ENCODE measurements around the gene CCDC149. TPM values are rescaled to one million over a fixed set of nuclear protein-coding genes. Genes with fewer than 3 reads are reported as not detected.

Gene CCDC149
- total RNA-seq, 1 experiment from 2014 or later, result 0.95 TPM

GRCh38 chr4:24835696-24836095 is 77.1 kb downstream of the CCDC149 start:
- Mint-ChIP-seq H3K4me1 (ENCODE audit: low read depth, unreplicated experiment) (no peaks in the 10 kb centered on the region), H3K36me3 (ENCODE audit: insufficient read depth, unreplicated experiment) (no peaks in the 10 kb centered on the region), H3K27ac (ENCODE audit: unreplicated experiment) (no peak overlapping the region), H3K27me3 (ENCODE audit: insufficient read depth, unreplicated experiment) (no peaks in the 10 kb centered on the region), H3K9me3 (ENCODE audit: unreplicated experiment) (no peaks in the 10 kb centered on the region), H3K4me3 (ENCODE audit: unreplicated experiment) (no peak overlapping the region)
- H3K4me3 ChIP-seq (ENCODE audit: low read depth, low read length), result no peak overlapping the region
- no peak for DNase-seq
- H3K4me1 ChIP-seq, result no peaks in the 10 kb centered on the region
- no TSS peak for BruUV-seq (replicated peaks)
- H3K27me3 ChIP-seq (replicated peaks; ENCODE audit: control insufficient read depth, insufficient read depth, low read length), result no peaks in the 10 kb centered on the region
- ChIA-PET CTCF (no interaction called here), POLR2A (no interaction called here)
- H3K9me3 ChIP-seq, result no peaks in the 10 kb centered on the region; the same call in 1 of the 2 replicates
- intact Hi-C loops (cut with micrococcal nuclease; ENCODE audit: unreplicated experiment), result no loop called here
- H3K36me3 ChIP-seq (ENCODE audit: control insufficient read depth, insufficient read depth, low read length), result no peaks in the 10 kb centered on the region
- TF ChIP-seq CTCF (IDR thresholded peaks at IDR 0.05; ENCODE audit: insufficient read depth in 1 of 2, low read depth in 1 of 2, low read length in 1 of 2, severe bottlenecking in 1 of 2, unreplicated experiment in 1 of 2), result no peak

GRCh38 chr4:24831637-24832036 is 81.2 kb downstream of the CCDC149 start:
- Mint-ChIP-seq H3K27ac (ENCODE audit: unreplicated experiment) (no peak overlapping the region), H3K9me3 (ENCODE audit: unreplicated experiment) (no peaks in the 10 kb centered on the region), H3K4me3 (ENCODE audit: unreplicated experiment) (no peak overlapping the region), H3K27me3 (ENCODE audit: insufficient read depth, unreplicated experiment) (peaks cover 1% of the 10 kb centered on the region), H3K4me1 (ENCODE audit: low read depth, unreplicated experiment) (no peaks in the 10 kb centered on the region), H3K36me3 (ENCODE audit: insufficient read depth, unreplicated experiment) (no peaks in the 10 kb centered on the region)
- Histone ChIP-seq H3K36me3 (ENCODE audit: control insufficient read depth, insufficient read depth, low read length) (no peaks in the 10 kb centered on the region), H3K9me3 (no peaks in the 10 kb centered on the region), H3K27me3 (replicated peaks; ENCODE audit: control insufficient read depth, insufficient read depth, low read length) (no peaks in the 10 kb centered on the region), H3K4me1 (no peaks in the 10 kb centered on the region), H3K4me3 (ENCODE audit: low read depth, low read length) (no peak overlapping the region)
- no TSS peak for BruUV-seq (replicated peaks)
- no peak for TF ChIP-seq CTCF (IDR thresholded peaks at IDR 0.05; ENCODE audit: insufficient read depth in 1 of 2, low read depth in 1 of 2, low read length in 1 of 2, severe bottlenecking in 1 of 2, unreplicated experiment in 1 of 2)
- intact Hi-C loops (cut with micrococcal nuclease; ENCODE audit: unreplicated experiment), result no loop called here
- ChIA-PET CTCF (no interaction called here), POLR2A (no interaction called here)
- no peak for DNase-seq

GRCh38 chr4:24824720-24825119 is 88.1 kb downstream of the CCDC149 start:
- Histone ChIP-seq H3K4me3 (ENCODE audit: low read depth, low read length) (no peak overlapping the region), H3K4me1 (no peaks in the 10 kb centered on the region), H3K36me3 (ENCODE audit: control insufficient read depth, insufficient read depth, low read length) (no peaks in the 10 kb centered on the region), H3K27me3 (replicated peaks; ENCODE audit: control insufficient read depth, insufficient read depth, low read length) (no peaks in the 10 kb centered on the region), H3K9me3 (no peaks in the 10 kb centered on the region)
- DNase-seq, result no peak
- H3K9me3 Mint-ChIP-seq (ENCODE audit: unreplicated experiment), result no peaks in the 10 kb centered on the region
- TF ChIP-seq CTCF (IDR thresholded peaks at IDR 0.05; ENCODE audit: insufficient read depth in 1 of 2, low read depth in 1 of 2, low read length in 1 of 2, severe bottlenecking in 1 of 2, unreplicated experiment in 1 of 2), result no peak
- H3K27ac Mint-ChIP-seq (ENCODE audit: unreplicated experiment), result no peak overlapping the region
- BruUV-seq (replicated peaks), result no TSS peak
- H3K4me1 Mint-ChIP-seq (ENCODE audit: low read depth, unreplicated experiment), result no peaks in the 10 kb centered on the region
- H3K4me3 Mint-ChIP-seq (ENCODE audit: unreplicated experiment), result no peak overlapping the region
- POLR2A ChIA-PET, result no interaction called here
- CTCF ChIA-PET, result no interaction called here
- H3K36me3 Mint-ChIP-seq (ENCODE audit: insufficient read depth, unreplicated experiment), result no peaks in the 10 kb centered on the region
- intact Hi-C loops (cut with micrococcal nuclease; ENCODE audit: unreplicated experiment), result no loop called here
- peaks cover 22% of the 10 kb centered on the region for H3K27me3 Mint-ChIP-seq (ENCODE audit: insufficient read depth, unreplicated experiment)
